NCI-H2029 treated with DMSO at 0.1 percent for 48 hours (cell line): ENCODE results near the gene CACNA1S.
A peak's percentile ranks its signal among the peaks of the same experiment; 100 is the strongest.

ENCODE experiments used
- DNase-seq: peaks from one replicate; lab custom pipeline; 2025; lab: John Stamatoyannopoulos, UW

CACNA1S gene

GRCh38 chr1:201140235-201140940, 28.2 kb upstream of the CACNA1S start:
- DNase-seq = no peak

- no peak for DNase-seq
Observed at GRCh38 chr1:201139756-201140155, 27.5 kb upstream of the CACNA1S start.

GRCh38 chr1:201139306-201139705, 27.1 kb upstream of the CACNA1S start:
- DNase-seq = no peak

- no peak for DNase-seq
Observed at GRCh38 chr1:201138311-201138840, 26.1 kb upstream of the CACNA1S start.

GRCh38 chr1:201137579-201138310, 25.5 kb upstream of the CACNA1S start:
- DNase-seq = no peak

GRCh38 chr1:201137024-201137392, 24.8 kb upstream of the CACNA1S start:
- no peak for DNase-seq

- no peak for DNase-seq
Observed at GRCh38 chr1:201136355-201137023, 24.3 kb upstream of the CACNA1S start.

GRCh38 chr1:201134405-201134804, 22.2 kb upstream of the CACNA1S start:
- no peak for DNase-seq

GRCh38 chr1:201131398-201131797, 19.2 kb upstream of the CACNA1S start:
- DNase-seq = no peak

GRCh38 chr1:201128962-201129361, 16.7 kb upstream of the CACNA1S start:
- no peak for DNase-seq

- DNase-seq = no peak
Observed at GRCh38 chr1:201128476-201128875, 16.2 kb upstream of the CACNA1S start.

- DNase-seq = no peak
Observed at GRCh38 chr1:201127755-201128455, 15.7 kb upstream of the CACNA1S start.

- DNase-seq = peak; percentile 21
Observed at GRCh38 chr1:201126832-201127754, 14.9 kb upstream of the CACNA1S start, which contains the start of gene ASCL5. Gene ASCL5 (minus strand): TSS chr1:201127184. CDS start chr1:201115372, 11,812 bp downstream.

- DNase-seq = no peak
Observed at GRCh38 chr1:201126463-201126831, 14.2 kb upstream of the CACNA1S start.

GRCh38 chr1:201125800-201126199, 13.6 kb upstream of the CACNA1S start:
- DNase-seq = no peak

- no peak for DNase-seq
Observed at GRCh38 chr1:201125019-201125418, 12.8 kb upstream of the CACNA1S start.

- no peak for DNase-seq
Observed at GRCh38 chr1:201123866-201124265, 11.6 kb upstream of the CACNA1S start.

GRCh38 chr1:201122321-201122957, 10.2 kb upstream of the CACNA1S start:
- no peak for DNase-seq

GRCh38 chr1:201119206-201120197, 7.3 kb upstream of the CACNA1S start:
- DNase-seq = no peak
